PC-3 (cell line): Measurements from ENCODE around the gene LRBA. TPM values are rescaled to one million over a fixed set of nuclear protein-coding genes. Genes with fewer than 3 reads are reported as not detected.

Experiments used
- ATAC-seq: fragments of 200-7000 bp; cut with Tn5 transposase; 2 replicates; pipeline ENCODE4 v1.9.1; 2020; ENCODE audit warnings: mild to moderate bottlenecking, moderate library complexity
- BruUV-seq: library from RNA; stranded (reverse); fragments of 400-500 nt; replicated peaks from 2 replicates; lab custom pipeline; 2021; lab: Mats Ljungman, UMichigan
- CTCF ChIA-PET: fragments of 300-600 bp; sonication (Branson Sonifier 250); formaldehyde crosslinking; loops from one replicate; lab custom pipeline; 2022; ENCODE audit warnings: antibody characterized with exemption; lab: Charles Lee
- POLR2A ChIA-PET: fragments of 300-600 bp; sonication (Branson Sonifier 250); formaldehyde crosslinking; loops from one replicate; lab custom pipeline; 2022; ENCODE audit warnings: antibody characterized with exemption; ENCODE audit not compliant: unreplicated experiment; lab: Charles Lee
- DNase-seq: peaks from one replicate; pipeline ENCODE4 v3.0.0-alpha.2; 2015
- H2AFZ ChIP-seq: fragments of 300-600 bp; sonication (generic); 2 replicates; pipeline ENCODE4 v1.6.0; 2016; ENCODE audit warnings: antibody characterized with exemption, low read length
- H3F3A ChIP-seq: fragments of 300-600 bp; sonication (generic); one replicate; pipeline ENCODE4 v1.6.0; 2017; ENCODE audit warnings: antibody characterized with exemption, low read length, control low read depth, mild to moderate bottlenecking; ENCODE audit not compliant: unreplicated experiment
- H3K27ac ChIP-seq: fragments of 300-600 bp; sonication (generic); 2 replicates; pipeline ENCODE4 v1.5.1; 2016; ENCODE audit warnings: mild to moderate bottlenecking, low read length
- H3K27me3 ChIP-seq: fragments of 300-600 bp; sonication (generic); 2 replicates; pipeline ENCODE4 v1.6.1; 2016; ENCODE audit warnings: low read length, mixed read lengths
- H3K36me3 ChIP-seq: fragments of 300-600 bp; sonication (generic); 2 replicates; pipeline ENCODE4 v1.6.1; 2016; ENCODE audit warnings: low read depth, mixed run types, low read length, mixed read lengths
- H3K4me1 ChIP-seq: fragments of 300-600 bp; sonication (generic); 2 replicates; pipeline ENCODE4 v1.5.1; 2016; ENCODE audit warnings: low read length; ENCODE audit not compliant: insufficient read depth
- H3K4me2 ChIP-seq: fragments of 300-600 bp; sonication (generic); 2 replicates; pipeline ENCODE4 v1.6.0; 2016; ENCODE audit warnings: low read length
- H3K4me3 ChIP-seq: fragments of 300-600 bp; sonication (generic); 2 replicates; pipeline ENCODE4 v1.5.1; 2016; ENCODE audit warnings: mild to moderate bottlenecking, low read length, mixed read lengths
- H3K79me2 ChIP-seq: fragments of 300-600 bp; sonication (generic); 2 replicates; pipeline ENCODE4 v1.6.1; 2017; ENCODE audit warnings: low read length, mixed read lengths
- H3K9ac ChIP-seq: fragments of 300-600 bp; sonication (generic); 2 replicates; pipeline ENCODE4 v1.6.0; 2016; ENCODE audit warnings: mild to moderate bottlenecking, low read length
- H3K9me2 ChIP-seq: fragments of 300-600 bp; sonication (generic); replicated peaks from 2 replicates; pipeline ENCODE4 v1.6.1; 2016; ENCODE audit warnings: mixed run types, low read length, mixed read lengths
- H3K9me3 ChIP-seq: fragments of 300-600 bp; sonication (generic); 2 replicates; pipeline ENCODE4 v1.6.1; 2016; ENCODE audit warnings: low read length, mixed read lengths
- H4K20me1 ChIP-seq: fragments of 300-600 bp; sonication (generic); 2 replicates; pipeline ENCODE4 v1.6.1; 2016; ENCODE audit warnings: low read length, mixed read lengths
- CTCF ChIP-seq: fragments of 300-600 bp; sonication (generic); conservative IDR thresholded peaks from 2 replicates; pipeline ENCODE4 v1.5.1; 2017; ENCODE audit warnings: antibody characterized with exemption, low read depth, mild to moderate bottlenecking, low read length
- EZH2 ChIP-seq: fragments of 300-600 bp; sonication (generic); IDR thresholded peaks from one replicate; pipeline ENCODE4 v1.6.1; 2017; ENCODE audit warnings: antibody characterized with exemption, mild to moderate bottlenecking, low read length; ENCODE audit not compliant: unreplicated experiment
- EZH2phosphoT487 ChIP-seq: fragments of 300-600 bp; sonication (generic); IDR thresholded peaks from 2 replicates; pipeline ENCODE4 v1.6.1; 2018; ENCODE audit warnings: mild to moderate bottlenecking, antibody characterized with exemption, low read length, borderline replicate concordance
- intact Hi-C: fragments of 100-400 bp; cut with micrococcal nuclease; formaldehyde crosslinking; loops from 2 replicates; pipeline ENCODE4 v1.9.0; 2023
- total RNA-seq: library from RNA; depleted of rRNA; stranded (reverse); fragments of >200 nt; gene quantifications from 2 replicates; pipeline ENCODE4 v1.2.3, GENCODE V29; 2014

LRBA gene
- total RNA-seq, 1 experiment from 2014 or later, result 40.8 TPM

GRCh38 chr4:150314031-150314430, 701.1 kb downstream of the LRBA start:
- Histone ChIP-seq H3K9me3 (no peaks in the 10 kb centered on the region), H3K9me2 (no peaks in the 10 kb centered on the region), H3K79me2 (no peaks in the 10 kb centered on the region), H3K27ac (no peak overlapping the region), H3K27me3 (no peaks in the 10 kb centered on the region), H3K4me2 (no peak overlapping the region), H3F3A (no peaks in the 10 kb centered on the region), H3K4me3 (no peak overlapping the region), H2AFZ (no peak overlapping the region), H4K20me1 (no peaks in the 10 kb centered on the region), H3K4me1 (peaks cover 20% of the 10 kb centered on the region), H3K36me3 (no peaks in the 10 kb centered on the region), H3K9ac (no peak overlapping the region)
- TF ChIP-seq EZH2, result no peak
- no peak for TF ChIP-seq CTCF
- TF ChIP-seq EZH2phosphoT487, result no peak
- DNase-seq (no peak), ATAC-seq (no peak)
- ChIA-PET POLR2A (no interaction called here), CTCF (no interaction called here)
- BruUV-seq, result no TSS peak
- intact Hi-C loops, result no loop called here

- Histone ChIP-seq H3K27ac (peak overlapping the region; percentile 76), H3K4me1 (peaks cover 41% of the 10 kb centered on the region), H3F3A (no peaks in the 10 kb centered on the region), H3K9me2 (no peaks in the 10 kb centered on the region), H3K9me3 (no peaks in the 10 kb centered on the region), H3K4me2 (peak overlapping the region; percentile 35), H3K36me3 (no peaks in the 10 kb centered on the region), H3K9ac (no peak overlapping the region), H3K27me3 (no peaks in the 10 kb centered on the region), H3K79me2 (no peaks in the 10 kb centered on the region), H2AFZ (no peak overlapping the region), H4K20me1 (no peaks in the 10 kb centered on the region), H3K4me3 (no peak overlapping the region)
- intact Hi-C loops, result no loop called here
- no TSS peak for BruUV-seq
- POLR2A ChIA-PET, result no interaction called here
- DNase-seq (peak; percentile 40), ATAC-seq (peak; percentile 30)
- TF ChIP-seq EZH2 (no peak), EZH2phosphoT487 (no peak)
- CTCF ChIA-PET, result no interaction called here
Observed at GRCh38 chr4:150310159-150310895, 704.8 kb downstream of the LRBA start.

- POLR2A ChIA-PET, result no interaction called here
- Histone ChIP-seq H3K9me2 (no peaks in the 10 kb centered on the region), H3F3A (no peaks in the 10 kb centered on the region), H3K27me3 (no peaks in the 10 kb centered on the region), H3K9me3 (no peaks in the 10 kb centered on the region), H3K4me3 (no peak overlapping the region), H3K4me1 (peaks cover 48% of the 10 kb centered on the region), H3K36me3 (no peaks in the 10 kb centered on the region), H3K4me2 (peak overlapping the region; percentile 74), H4K20me1 (no peaks in the 10 kb centered on the region), H2AFZ (no peak overlapping the region), H3K79me2 (no peaks in the 10 kb centered on the region), H3K27ac (peak overlapping the region; percentile 76), H3K9ac (no peak overlapping the region)
- intact Hi-C loops, result no loop called here
- no TSS peak for BruUV-seq
- ATAC-seq, result peak; percentile 81
- TF ChIP-seq EZH2, result no peak
- no peak for TF ChIP-seq EZH2phosphoT487
- TF ChIP-seq CTCF, result no peak
- DNase-seq, result peak; percentile 75
- CTCF ChIA-PET, result interaction anchor here (0.8 kb wide), 1 partner anchor 285 kb away, joined by 3 read pairs; no protein-coding TSS in a partner anchor
Observed at GRCh38 chr4:150308824-150309472, 706.1 kb downstream of the LRBA start.
